ENCODE measurements around the gene ZFYVE16. TPM values are rescaled to one million over a fixed set of nuclear protein-coding genes. Genes with fewer than 3 reads are reported as not detected.

ZFYVE16 gene
- total RNA-seq, 1 experiment from 2014 or later, result 50.2 TPM

DNA sequence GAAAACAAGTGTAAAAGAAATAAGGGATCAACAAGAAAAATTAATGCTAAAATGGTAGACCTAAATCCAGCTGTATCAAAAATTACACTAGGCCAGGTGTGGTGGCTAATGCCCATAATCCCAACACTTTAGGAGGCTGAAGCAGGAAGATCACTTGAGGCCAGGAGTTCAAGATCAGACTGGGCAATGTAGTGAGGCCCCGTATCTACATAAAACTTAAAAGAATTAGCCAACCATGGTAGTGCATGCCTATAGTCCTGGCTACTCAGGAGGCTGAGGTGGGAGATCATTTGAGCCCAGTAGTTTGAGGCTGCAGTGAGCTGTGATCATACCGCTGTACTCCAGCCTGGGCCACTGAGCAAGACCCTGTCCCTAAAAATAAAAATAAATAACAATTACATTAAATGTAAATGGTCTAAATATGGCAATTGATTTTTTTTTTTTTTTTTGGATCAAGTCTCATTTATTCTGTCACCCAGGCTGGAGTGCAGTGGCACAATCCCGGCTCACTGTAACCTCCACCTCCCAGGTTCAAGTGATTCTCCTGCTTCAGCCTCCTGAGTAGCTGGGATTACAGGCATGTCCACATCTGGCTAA, 75.9 kb downstream of the ZFYVE16 start:
- peaks cover 63% of the 10 kb centered on the region for H3K36me3 Mint-ChIP-seq (ENCODE audit: insufficient read depth, unreplicated experiment)
- CTCF ChIA-PET, result no interaction called here
- TF ChIP-seq, protein P1, sequence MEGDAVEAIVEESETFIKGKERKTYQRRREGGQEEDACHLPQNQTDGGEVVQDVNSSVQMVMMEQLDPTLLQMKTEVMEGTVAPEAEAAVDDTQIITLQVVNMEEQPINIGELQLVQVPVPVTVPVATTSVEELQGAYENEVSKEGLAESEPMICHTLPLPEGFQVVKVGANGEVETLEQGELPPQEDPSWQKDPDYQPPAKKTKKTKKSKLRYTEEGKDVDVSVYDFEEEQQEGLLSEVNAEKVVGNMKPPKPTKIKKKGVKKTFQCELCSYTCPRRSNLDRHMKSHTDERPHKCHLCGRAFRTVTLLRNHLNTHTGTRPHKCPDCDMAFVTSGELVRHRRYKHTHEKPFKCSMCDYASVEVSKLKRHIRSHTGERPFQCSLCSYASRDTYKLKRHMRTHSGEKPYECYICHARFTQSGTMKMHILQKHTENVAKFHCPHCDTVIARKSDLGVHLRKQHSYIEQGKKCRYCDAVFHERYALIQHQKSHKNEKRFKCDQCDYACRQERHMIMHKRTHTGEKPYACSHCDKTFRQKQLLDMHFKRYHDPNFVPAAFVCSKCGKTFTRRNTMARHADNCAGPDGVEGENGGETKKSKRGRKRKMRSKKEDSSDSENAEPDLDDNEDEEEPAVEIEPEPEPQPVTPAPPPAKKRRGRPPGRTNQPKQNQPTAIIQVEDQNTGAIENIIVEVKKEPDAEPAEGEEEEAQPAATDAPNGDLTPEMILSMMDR (IDR thresholded peaks at IDR 0.05; ENCODE audit: insufficient read depth in 1 of 2, low read depth in 1 of 2, low read length in 1 of 2, severe bottlenecking in 1 of 2, unreplicated experiment in 1 of 2), result no peak

DNA sequence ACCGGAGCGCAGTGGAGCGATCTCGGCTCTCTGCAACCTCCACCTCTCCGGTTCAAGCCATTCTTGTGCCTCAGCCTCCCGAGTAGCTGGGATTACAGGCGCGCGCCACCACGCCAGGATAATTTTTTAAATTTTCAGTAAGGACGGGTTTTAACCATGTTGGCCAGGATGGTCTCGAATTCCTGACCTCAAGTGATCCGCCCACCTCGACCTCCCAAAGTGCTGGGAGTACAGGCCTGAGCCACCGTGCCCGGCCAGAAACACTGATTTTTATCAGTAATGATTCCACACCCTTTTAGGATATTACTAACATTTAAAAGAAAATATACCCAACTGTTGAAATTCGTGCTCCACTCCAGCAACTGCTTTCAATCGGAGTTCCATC, 79.6 kb downstream of the ZFYVE16 start:
- Mint-ChIP-seq H3K27ac (ENCODE audit: unreplicated experiment) (peak overlapping the region; percentile 84), H3K36me3 (ENCODE audit: insufficient read depth, unreplicated experiment) (peaks cover 46% of the 10 kb centered on the region), H3K27me3 (ENCODE audit: insufficient read depth, unreplicated experiment) (no peaks in the 10 kb centered on the region), H3K4me1 (ENCODE audit: low read depth, unreplicated experiment) (peaks cover 32% of the 10 kb centered on the region), H3K9me3 (ENCODE audit: unreplicated experiment) (peaks cover 11% of the 10 kb centered on the region), H3K4me3 (ENCODE audit: unreplicated experiment) (peak overlapping the region; percentile 92)
- DNase-seq, result no peak
- H3K4me3 ChIP-seq (ENCODE audit: low read depth, low read length), result peak overlapping the region; percentile 76
- CTCF ChIA-PET, result interaction anchor here (0.6 kb wide), 1 partner anchor 12 kb away, joined by 3 read pairs; no protein-coding TSS in a partner anchor
- 0 out of 2 replicates have a peak, but pooled peaks cover 3% of the 10 kb centered on the region for H3K4me1 ChIP-seq
- intact Hi-C loops (cut with micrococcal nuclease; ENCODE audit: unreplicated experiment), result loop anchor here (10.0 kb wide), 2 partner anchors 77 to 107 kb away; no protein-coding TSS in a partner anchor
- POLR2A ChIA-PET, result interaction anchor here (0.7 to 1.7 kb wide), 2 partner anchors 167 to 180 kb away, joined by 3 to 8 read pairs; partner anchors contain the start of genes DHFR and MSH3
- TSS peak; percentile 38 for BruUV-seq (replicated peaks)
- TF ChIP-seq, protein P1 (IDR thresholded peaks at IDR 0.05; ENCODE audit: insufficient read depth in 1 of 2, low read depth in 1 of 2, low read length in 1 of 2, severe bottlenecking in 1 of 2, unreplicated experiment in 1 of 2), result no peak
- H3K9me3 ChIP-seq, result no peaks in the 10 kb centered on the region
- no peaks in the 10 kb centered on the region for H3K36me3 ChIP-seq (ENCODE audit: control insufficient read depth, insufficient read depth, low read length)
- no peaks in the 10 kb centered on the region for H3K27me3 ChIP-seq (replicated peaks; ENCODE audit: control insufficient read depth, insufficient read depth, low read length)

More for the DNA sequence above, 75.9 kb downstream of the ZFYVE16 start:
- BruUV-seq (replicated peaks), result no TSS peak
- no peaks in the 10 kb centered on the region for H3K36me3 ChIP-seq (ENCODE audit: control insufficient read depth, insufficient read depth, low read length)
- DNase-seq, result no peak
- H3K9me3 Mint-ChIP-seq (ENCODE audit: unreplicated experiment), result peaks cover 12% of the 10 kb centered on the region
- no peaks in the 10 kb centered on the region for H3K27me3 ChIP-seq (replicated peaks; ENCODE audit: control insufficient read depth, insufficient read depth, low read length)
- H3K4me3 ChIP-seq (ENCODE audit: low read depth, low read length), result no peak overlapping the region
- H3K27ac Mint-ChIP-seq (ENCODE audit: unreplicated experiment), result no peak overlapping the region
- peaks cover 12% of the 10 kb centered on the region for H3K4me1 Mint-ChIP-seq (ENCODE audit: low read depth, unreplicated experiment)
- no peaks in the 10 kb centered on the region for H3K27me3 Mint-ChIP-seq (ENCODE audit: insufficient read depth, unreplicated experiment)
- intact Hi-C loops (cut with micrococcal nuclease; ENCODE audit: unreplicated experiment), result loop anchor here (10.0 kb wide), 2 partner anchors 81 to 111 kb away; no protein-coding TSS in a partner anchor
- H3K9me3 ChIP-seq, result no peaks in the 10 kb centered on the region
- H3K4me1 ChIP-seq, result no peaks in the 10 kb centered on the region
- no peak overlapping the region for H3K4me3 Mint-ChIP-seq (ENCODE audit: unreplicated experiment)
- POLR2A ChIA-PET, result no interaction called here

DNA sequence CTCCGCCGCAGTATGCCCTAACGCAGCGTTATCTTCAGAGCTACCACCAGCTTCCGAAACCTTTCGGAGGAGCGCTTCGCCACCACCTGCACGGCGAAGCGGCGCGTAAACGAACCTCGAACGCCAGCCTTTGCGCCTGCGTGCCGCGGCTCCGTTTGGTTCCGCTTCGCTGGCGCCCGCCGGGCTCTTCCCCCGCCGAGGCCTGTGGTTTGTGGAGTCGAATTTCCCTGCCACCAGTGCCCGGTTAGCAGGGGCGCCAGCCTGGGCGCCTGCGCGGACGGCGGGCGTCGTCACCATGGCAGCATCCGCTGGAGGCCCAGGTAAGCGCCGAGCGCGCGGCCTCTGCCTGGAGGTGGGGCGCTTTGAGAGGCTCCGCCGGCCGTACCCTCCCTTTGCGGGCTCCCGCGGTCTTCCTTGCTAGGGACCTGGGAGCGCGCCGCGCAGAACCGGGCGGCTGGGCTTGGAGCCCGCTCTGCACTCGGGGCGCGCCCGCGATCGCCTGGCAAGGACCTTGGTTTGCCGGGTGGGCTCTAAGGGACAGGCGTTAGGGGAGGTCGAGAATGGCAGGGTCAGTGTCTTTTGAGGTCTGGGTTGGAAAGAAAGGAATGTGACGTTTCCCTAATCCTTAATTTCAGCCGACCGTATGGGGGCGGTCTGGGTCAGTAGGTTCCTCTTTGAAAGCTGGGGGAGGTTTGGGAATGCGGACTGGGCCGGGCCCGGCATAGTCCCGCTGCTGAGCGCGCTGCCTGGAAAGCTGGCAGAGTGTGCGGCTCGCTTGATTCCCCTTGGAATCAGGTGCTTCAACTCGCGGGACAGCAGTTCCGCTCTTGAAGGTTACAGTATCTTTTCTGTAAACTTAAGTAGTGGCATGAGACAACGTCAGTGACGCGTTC, 80.2 kb downstream of the ZFYVE16 start, which contains the start of gene FAM151B:
TSS of gene FAM151B (plus strand) at position 272 of the 893 bp plus-strand sequence. CDS start at position 296, 24 bp downstream.
- Histone ChIP-seq H3K27me3 (replicated peaks; ENCODE audit: control insufficient read depth, insufficient read depth, low read length) (no peaks in the 10 kb centered on the region), H3K9me3 (no peaks in the 10 kb centered on the region), H3K36me3 (ENCODE audit: control insufficient read depth, insufficient read depth, low read length) (no peaks in the 10 kb centered on the region), H3K4me3 (ENCODE audit: low read depth, low read length) (peak within 1 kb of the TSS; percentile 76), H3K4me1 (0 out of 2 replicates have a peak, but pooled peaks cover 3% of the 10 kb centered on the region)
- peaks cover 32% of the 10 kb centered on the region for H3K4me1 Mint-ChIP-seq (ENCODE audit: low read depth, unreplicated experiment)
- intact Hi-C loops (cut with micrococcal nuclease; ENCODE audit: unreplicated experiment), result loop anchor here (1.0 to 10.0 kb wide), 4 partner anchors 77 to 184 kb away; no protein-coding TSS in a partner anchor
- ChIA-PET POLR2A (interaction anchor here (0.7 to 1.7 kb wide), 3 partner anchors 167 to 184 kb away, joined by 3 to 8 read pairs (median 3); partner anchors contain the start of genes DHFR and MSH3), CTCF (interaction anchor here (0.6 kb wide), 3 partner anchors 12 to 184 kb away, joined by 3 to 5 read pairs (median 4); partner anchors contain the start of genes DHFR and MSH3)
- TF ChIP-seq, protein P1 (IDR thresholded peaks at IDR 0.05; ENCODE audit: insufficient read depth in 1 of 2, low read depth in 1 of 2, low read length in 1 of 2, severe bottlenecking in 1 of 2, unreplicated experiment in 1 of 2), result peak in 1 of 2 experiments; percentile 21
- H3K4me3 Mint-ChIP-seq (ENCODE audit: unreplicated experiment), result peak within 1 kb of the TSS; percentile 92
- BruUV-seq (replicated peaks), result TSS peak; percentile 24
- H3K27ac Mint-ChIP-seq (ENCODE audit: unreplicated experiment), result peak within 1 kb of the TSS; percentile 84
- peaks cover 4% of the 10 kb centered on the region for H3K9me3 Mint-ChIP-seq (ENCODE audit: unreplicated experiment)
- H3K27me3 Mint-ChIP-seq (ENCODE audit: insufficient read depth, unreplicated experiment), result no peaks in the 10 kb centered on the region
- peaks cover 39% of the 10 kb centered on the region for H3K36me3 Mint-ChIP-seq (ENCODE audit: insufficient read depth, unreplicated experiment)
- DNase-seq, result peak; percentile 93 to 95
